K562 (cell line): Measurements from ENCODE around the gene USP28. TPM values are rescaled to one million over a fixed set of nuclear protein-coding genes. Genes with fewer than 3 reads are reported as not detected.
"Not testable (repeated sequence)": the region's sequence is repeated elsewhere in the genome, so short reads cannot be mapped to it uniquely, and the experiment has no call there.

Source experiments
- ATAC-seq: fragments of 200-7000 bp; cut with Tn5 transposase; 3 replicates; pipeline ENCODE4 v1.9.1; 2020; ENCODE audit warnings: moderate library complexity
- BruUV-seq: library from RNA; stranded (reverse); fragments of 400-500 nt; replicated peaks from 2 replicates; lab custom pipeline; 2021; lab: Mats Ljungman, UMichigan
- CTCF ChIA-PET: fragments of 300-600 bp; formaldehyde crosslinking; extraction: SDS; loops from one replicate; lab custom pipeline; 2021; ENCODE audit warnings: low intra/inter-chr PET ratio; lab: Yijun Ruan, JAX
- POLR2A ChIA-PET: fragments of 300-600, 350-650 bp; sonication (Branson Sonifier 250); formaldehyde crosslinking; extraction: SDS; loops from one replicate; lab custom pipeline; 2021; ENCODE audit warnings: antibody characterized with exemption, inconsistent platforms; lab: Yijun Ruan, JAX
- DNase-seq, 4 experiments: peaks; one replicate each; pipeline versions ENCODE4 v3.0.0 to v3.0.0-alpha.2; 2011 to 2018; ENCODE audit warnings: low spot score in 3 of 4, mixed read lengths in 3 of 4; ENCODE audit errors: extremely low read depth in 1 of 4
- FAIRE-seq: peaks from 2 replicates; lab custom pipeline; 2011; peaks lifted over from hg19 to GRCh38; lab: Jason Lieb, UNC
- H2AFZ ChIP-seq: 2 replicates; pipeline ENCODE4 v1.6.0; 2011; ENCODE audit warnings: low read depth, low read length, control low read depth, inconsistent platforms
- H3K27ac ChIP-seq: fragments of 200-600 bp; 3 replicates; pipeline ENCODE4 v1.8.0; 2011; ENCODE audit warnings: low read depth, mild to moderate bottlenecking, control low read depth, inconsistent platforms, low read length, moderate library complexity, mixed read lengths; ENCODE audit errors: extremely low read depth
- H3K27me3 ChIP-seq, 2 experiments: fragments of 300-600 bp in 1 of 2; 2 replicates in 1 of 2; 3 replicates in 1 of 2; pipeline versions ENCODE4 v1.6.0 to v1.8.0; 2011; ENCODE audit warnings: inconsistent platforms in 2 of 2, low read length in 2 of 2, mild to moderate bottlenecking in 1 of 2, mixed read lengths in 1 of 2, moderate library complexity in 1 of 2; ENCODE audit not compliant: control insufficient read depth in 2 of 2, insufficient read depth in 2 of 2
- H3K36me3 ChIP-seq: fragments of 300-600 bp; 3 replicates; pipeline ENCODE4 v1.8.0; 2011; ENCODE audit warnings: mild to moderate bottlenecking, low read length, inconsistent platforms; ENCODE audit not compliant: control insufficient read depth, insufficient read depth
- H3K4me1 ChIP-seq, 2 experiments: fragments of 200-600 bp in 1 of 2; replicated peaks in 1 of 2; 2 replicates in 1 of 2; 3 replicates in 1 of 2; pipeline versions ENCODE4 v1.5.1 to v1.8.0; 2011; ENCODE audit warnings: inconsistent platforms in 2 of 2, low read length in 2 of 2, mild to moderate bottlenecking in 1 of 2, mixed read lengths in 1 of 2, moderate library complexity in 1 of 2; ENCODE audit not compliant: control insufficient read depth in 2 of 2, insufficient read depth in 2 of 2
- H3K4me2 ChIP-seq: 2 replicates; pipeline ENCODE4 v1.6.1; 2011; ENCODE audit warnings: low read length, control low read depth, inconsistent platforms, mixed read lengths; ENCODE audit not compliant: insufficient read depth
- H3K4me3 ChIP-seq: fragments of 200-600 bp; sonication (generic), shearing (Covaris generic); 2 replicates; pipeline ENCODE4 v1.5.1; 2016; ENCODE audit warnings: control low read depth, inconsistent platforms
- H3K79me2 ChIP-seq: fragments of 200-600 bp; 3 replicates; pipeline ENCODE4 v1.8.0; 2011; ENCODE audit warnings: low read length, inconsistent platforms; ENCODE audit not compliant: control insufficient read depth, insufficient read depth
- H3K9ac ChIP-seq, 2 experiments: 2 replicates each; pipeline versions ENCODE4 v1.6.0 to v1.6.1; 2011; ENCODE audit warnings: low read depth in 2 of 2, low read length in 2 of 2, control low read depth in 1 of 2, inconsistent platforms in 1 of 2, mild to moderate bottlenecking in 1 of 2, mixed read lengths in 1 of 2; ENCODE audit not compliant: insufficient read depth in 1 of 2
- H3K9me1 ChIP-seq: one replicate; pipeline ENCODE4 v1.6.0; 2011; ENCODE audit warnings: inconsistent platforms, mild to moderate bottlenecking, low read length, moderate library complexity; ENCODE audit not compliant: control insufficient read depth, insufficient read depth
- H3K9me3 ChIP-seq: replicated peaks from 2 replicates; pipeline ENCODE4 v1.5.1; 2011; ENCODE audit warnings: low read depth, low read length, inconsistent platforms; ENCODE audit not compliant: control insufficient read depth, insufficient read depth
- H4K20me1 ChIP-seq: replicated peaks from 2 replicates; pipeline ENCODE4 v1.6.1; 2011; ENCODE audit warnings: low read length, inconsistent platforms, mixed read lengths; ENCODE audit not compliant: control insufficient read depth, insufficient read depth
- CBFB ChIP-seq: sonication (generic); formaldehyde crosslinking; IDR thresholded peaks from 2 replicates; pipeline ENCODE4 v1.4.0; 2020; ENCODE audit warnings: mild to moderate bottlenecking, missing genetic modification reagents
- CHD1 ChIP-seq: fragments of 200-600 bp; sonication (generic); IDR thresholded peaks from one replicate; pipeline ENCODE4 v1.6.1; 2012; ENCODE audit warnings: mild to moderate bottlenecking, moderate library complexity, low read length, inconsistent platforms
- COPS2 ChIP-seq: fragments of 450-650 bp; conservative IDR thresholded peaks from 2 replicates; pipeline ENCODE4 v1.6.1; 2016; ENCODE audit warnings: mild to moderate bottlenecking, moderate library complexity
- GATA2 ChIP-seq: sonication (generic); formaldehyde crosslinking; IDR thresholded peaks from 2 replicates; pipeline ENCODE4 v1.4.0; 2020; ENCODE audit warnings: mild to moderate bottlenecking, missing genetic modification reagents
- GATAD2B ChIP-seq: fragments of 450-650 bp; IDR thresholded peaks from 2 replicates; pipeline ENCODE4 v1.6.1; 2017; ENCODE audit warnings: mild to moderate bottlenecking, borderline replicate concordance
- ILF3 ChIP-seq: fragments of 450-650 bp; IDR thresholded peaks from 2 replicates; pipeline ENCODE4 v1.6.1; 2018; ENCODE audit warnings: antibody characterized with exemption, mild to moderate bottlenecking, moderate library complexity, borderline replicate concordance
- IRF1 ChIP-seq: sonication (generic); formaldehyde crosslinking; IDR thresholded peaks from 2 replicates; pipeline ENCODE4 v1.8.0; 2022; ENCODE audit warnings: missing genetic modification reagents, mild to moderate bottlenecking, borderline replicate concordance
- MBD1 ChIP-seq: fragments of 250-450 bp; sonication (Bioruptor Pico); IDR thresholded peaks from 2 replicates; pipeline ENCODE4 v1.8.0; 2022; ENCODE audit warnings: inconsistent platforms
- MYC ChIP-seq, 2 experiments: fragments of 250-450 bp in 1 of 2; sonication (Bioruptor Pico) in 1 of 2; IDR thresholded peaks; 2 replicates each; pipeline versions ENCODE4 v1.5.1 to v1.6.1; 2012 to 2021; ENCODE audit warnings: low read depth in 2 of 2, borderline replicate concordance in 1 of 2, improper control_type of control experiment in 1 of 2, low read length in 1 of 2, mild to moderate bottlenecking in 1 of 2, moderate library complexity in 1 of 2
- SMARCE1 ChIP-seq: fragments of 450-650 bp; IDR thresholded peaks from 2 replicates; pipeline ENCODE4 v1.7.1; 2016; ENCODE audit warnings: mild to moderate bottlenecking
- SNRNP70 ChIP-seq: fragments of 200-400 bp; formaldehyde crosslinking; optimal IDR thresholded peaks from 2 replicates; pipeline ENCODE3; 2017; ENCODE audit warnings: low read depth, low read length
- SRSF7 ChIP-seq: fragments of 200-400 bp; formaldehyde crosslinking; optimal IDR thresholded peaks from 2 replicates; pipeline ENCODE3; 2017; ENCODE audit warnings: mild to moderate bottlenecking, low read depth, low read length
- ZNF76 ChIP-seq: fragments of 250-450 bp; sonication (Bioruptor Pico); IDR thresholded peaks from 2 replicates; pipeline ENCODE4 v1.4.0; 2020; ENCODE audit warnings: mild to moderate bottlenecking, moderate library complexity, borderline replicate concordance
- WGBS: fragments of 100-300 bp; shearing (Covaris generic); methylation state at CpG from one replicate; pipeline ENCODE4 v1.1.6; 2016; ENCODE audit warnings: low coverage, mixed read lengths; ENCODE audit not compliant: insufficient coverage; ENCODE audit errors: missing lambda C conversion rate; 5-methylcytosine and 5-hydroxymethylcytosine counted together
- in situ Hi-C: fragments of 300-500 bp; cut with MboI; formaldehyde crosslinking; loops from 4 replicates; pipeline ENCODE4 v1.15.0; 2018; ENCODE audit warnings: inconsistent platforms, mixed read lengths
- intact Hi-C: fragments of 100-400 bp; cut with micrococcal nuclease; formaldehyde crosslinking; loops from 2 replicates; pipeline ENCODE4 v1.14.2; 2022
- polyA plus RNA-seq, 8 experiments: library from polyadenylated mRNA; depleted of rRNA in 4 of 8; stranded (reverse) in 5 of 8; unstranded in 3 of 8; fragments of >200 nt; fragmentation: Nextera tagmentation in 2 of 8; fragmentation: Illumina TruSeq in 1 of 8; extraction: Ambion mirVana in 2 of 8; extraction: Trizol in 1 of 8; gene quantifications; 2 replicates each; pipeline versions ENCODE4 v1.2.1 to v1.2.3, GENCODE V29; 2011 to 2014; ENCODE audit warnings: inconsistent platforms in 1 of 8, missing spikeins in 1 of 8
- total RNA-seq, 7 experiments: library from RNA; depleted of rRNA in 6 of 7; stranded (reverse); fragments of >200 nt in 6 of 7; fragmentation: Illumina TruSeq in 2 of 7; extraction: Trizol in 2 of 7; gene quantifications; 2 replicates each; pipeline versions ENCODE4 v1.2.1 to v1.2.3, GENCODE V29; 2011 to 2021; ENCODE audit warnings: low replicate concordance in 1 of 7

The USP28 gene
- total and polyA plus RNA-seq, 9 of the 15 experiments (the other 6 are each of a cell fraction or from before 2014, with no cell fraction given) = 3.7 to 42.7 (median 20.3) TPM

- H4K20me1 ChIP-seq = no peaks in the 10 kb centered on the region
- no peak overlapping the region for H3K4me2 ChIP-seq
- FAIRE-seq = no peak
- TF ChIP-seq MYC (IDR thresholded peaks at IDR 0.05; ENCODE audit: low read depth, low read length) (no peak), MYC (CRISPR knock-in tag; IDR thresholded peaks at IDR 0.05; ENCODE audit: borderline replicate concordance, low read depth) (no peak), ZNF76 (no peak), ILF3 (no peak), CHD1 (no peak), GATA2 (CRISPR knock-in tag) (no peak), COPS2 (no peak), GATAD2B (no peak), SRSF7 (no peak), IRF1 (no peak), SMARCE1 (no peak), SNRNP70 (no peak), CBFB (CRISPR knock-in tag) (no peak), MBD1 (CRISPR knock-in tag) (no peak)
- TF ChIP-seq, all 486 proteins: peak for 0
- ATAC-seq (no peak), DNase-seq (no peak)
- H3K36me3 ChIP-seq = no peaks in the 10 kb centered on the region
- no peak overlapping the region for H3K4me3 ChIP-seq
- CTCF ChIA-PET = no interaction called here
- no peaks in the 10 kb centered on the region for H3K9me3 ChIP-seq
- intact Hi-C loops = no loop called here
- no TSS peak for BruUV-seq
- in situ Hi-C loops = no loop called here
- POLR2A ChIA-PET = no interaction called here
- no peak overlapping the region for H3K27ac ChIP-seq
- H3K4me1 ChIP-seq = peaks cover 7 to 28% of the 10 kb centered on the region in 2 experiments; a peak in 4 of 5 replicates
- no peaks in the 10 kb centered on the region for H3K27me3 ChIP-seq
- peak overlapping the region; percentile 24; the same call in 1 of the 2 replicates for H2AFZ ChIP-seq
- WGBS = 46% methylated on average over 4 of the region's 4 CpGs
- H3K79me2 ChIP-seq = peaks cover 14% of the 10 kb centered on the region
- no peaks in the 10 kb centered on the region for H3K9me1 ChIP-seq
- H3K9ac ChIP-seq = no peak overlapping the region
Observed at GRCh38 chr11:113880971-113881370, 5.6 kb upstream of the USP28 start.

GRCh38 chr11:113879446-113879845, 4.1 kb upstream of the USP28 start:
- BruUV-seq, H4K20me1 ChIP-seq, H3K27ac ChIP-seq, FAIRE-seq, H3K27me3 ChIP-seq, CTCF ChIA-PET, H3K4me3 ChIP-seq, H3K9ac ChIP-seq, intact Hi-C loops, H2AFZ ChIP-seq, in situ Hi-C loops, H3K4me2 ChIP-seq, ATAC-seq, H3K9me3 ChIP-seq, H3K36me3 ChIP-seq, DNase-seq, H3K9me1 ChIP-seq: not testable (repeated sequence)
- 62% methylated on average over 4 of the region's 4 CpGs for WGBS
- Histone ChIP-seq H3K4me1 (peaks cover 10 to 27% of the 10 kb centered on the region in 2 experiments), H3K79me2 (peaks cover 23% of the 10 kb centered on the region)
- POLR2A ChIA-PET = interaction anchor here (1.1 kb wide), 1 partner anchor 10 kb away, joined by 3 read pairs; no protein-coding TSS in a partner anchor
